Cardiac fibroblast (primary cell): ENCODE data around the gene PCBD1.
"Not testable (repeated sequence)": the region's sequence is repeated elsewhere in the genome, so short reads cannot be mapped to it uniquely, and the experiment has no call there.

Source experiments
- DNase-seq, 2 donors: peaks; one replicate each; pipeline versions ENCODE4 v3.0.0 to v3.0.0-alpha.2; 2010; ENCODE audit warnings: low read depth in 2 of 2
- H3K4me3 ChIP-seq, 2 donors: replicated peaks in 1 of 2; 1 replicate in 1 of 2; 2 replicates in 1 of 2; pipeline ENCODE4 v1.5.1; 2011; ENCODE audit warnings: low read depth in 2 of 2, low read length in 2 of 2, mild to moderate bottlenecking in 2 of 2, moderate library complexity in 1 of 2
- CTCF ChIP-seq: IDR thresholded peaks from one replicate; pipeline ENCODE4 v1.5.1; 2011; ENCODE audit warnings: low read depth, mild to moderate bottlenecking, low read length, inconsistent platforms

Gene PCBD1

DNA sequence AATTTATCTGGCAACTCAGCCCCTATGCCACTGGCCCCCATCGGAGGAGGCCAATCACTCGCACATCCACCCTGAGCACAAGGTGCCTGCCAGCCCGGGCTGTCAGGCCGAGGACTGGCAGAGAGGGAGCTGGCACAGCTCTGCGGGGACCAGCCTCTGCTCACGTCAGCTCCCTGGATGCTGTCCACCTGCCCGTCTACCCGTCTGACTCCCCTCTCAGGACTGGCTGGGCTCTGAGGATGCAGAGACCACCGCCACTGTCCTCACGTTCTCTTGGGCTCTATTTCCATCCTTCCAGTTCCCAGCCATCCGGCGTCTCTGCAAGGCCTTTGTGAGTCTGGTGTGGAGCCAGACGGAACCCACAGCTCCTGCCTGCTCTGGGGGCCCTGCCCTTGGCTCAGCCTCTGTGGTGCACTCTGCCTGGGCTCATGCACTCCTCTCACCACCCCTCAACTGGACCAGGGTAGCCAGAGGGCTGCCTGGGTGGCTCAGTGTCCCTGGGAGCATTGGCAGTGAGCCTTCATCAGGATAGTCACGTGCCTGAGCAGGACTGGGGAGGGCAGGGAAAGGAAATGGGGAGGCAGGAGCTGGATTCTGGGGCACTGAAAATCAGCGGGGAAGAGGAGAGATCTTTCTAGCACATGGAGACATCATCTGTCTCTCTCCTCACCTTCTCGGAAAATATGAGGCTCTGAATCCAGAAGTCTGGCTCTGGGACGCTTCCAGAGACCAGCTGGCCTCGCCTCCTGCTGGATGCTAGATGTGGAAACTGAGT, 38.0 kb upstream of the PCBD1 start:
- TF ChIP-seq CTCF: no peak
- no peak overlapping the region for H3K4me3 ChIP-seq
- DNase-seq: no peak

- no peak overlapping the region for H3K4me3 ChIP-seq
- peak; percentile 96 for TF ChIP-seq CTCF
- DNase-seq: peak; percentile 36 to 41
These were observed 37.2 kb upstream of the PCBD1 start for GRCh38 chr10:70925377-70926225.

GRCh38 chr10:70923696-70924095, 35.3 kb upstream of the PCBD1 start:
- no peak for DNase-seq
- no peak for TF ChIP-seq CTCF
- no peak overlapping the region for H3K4me3 ChIP-seq

- TF ChIP-seq CTCF: no peak
- DNase-seq: peak in 1 of 2 donors; percentile 29
- no peak overlapping the region for H3K4me3 ChIP-seq
These were observed 32.9 kb upstream of the PCBD1 start for GRCh38 chr10:70921285-70921684.

DNA sequence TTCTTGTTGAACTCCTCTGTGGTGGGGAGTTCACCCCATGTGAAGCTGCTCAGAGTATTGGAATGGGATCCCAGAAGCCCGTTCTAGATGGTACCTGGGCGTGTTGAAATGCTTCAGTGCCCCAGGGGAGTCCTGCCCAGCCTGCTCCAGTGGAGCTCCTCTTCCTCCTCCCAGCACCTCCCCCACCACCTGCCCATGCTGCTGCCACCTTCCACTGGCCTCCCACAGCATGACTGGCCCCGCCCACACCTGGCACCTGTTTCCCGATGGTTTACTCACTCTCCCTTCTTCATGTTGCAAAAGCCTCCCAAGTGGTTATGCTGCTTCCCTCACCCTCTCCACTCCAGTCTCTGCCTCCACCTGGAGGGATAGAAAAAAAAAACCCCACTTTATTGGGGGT, 32.2 kb upstream of the PCBD1 start:
- DNase-seq: no peak
- no peak overlapping the region for H3K4me3 ChIP-seq
- TF ChIP-seq CTCF: no peak

DNA sequence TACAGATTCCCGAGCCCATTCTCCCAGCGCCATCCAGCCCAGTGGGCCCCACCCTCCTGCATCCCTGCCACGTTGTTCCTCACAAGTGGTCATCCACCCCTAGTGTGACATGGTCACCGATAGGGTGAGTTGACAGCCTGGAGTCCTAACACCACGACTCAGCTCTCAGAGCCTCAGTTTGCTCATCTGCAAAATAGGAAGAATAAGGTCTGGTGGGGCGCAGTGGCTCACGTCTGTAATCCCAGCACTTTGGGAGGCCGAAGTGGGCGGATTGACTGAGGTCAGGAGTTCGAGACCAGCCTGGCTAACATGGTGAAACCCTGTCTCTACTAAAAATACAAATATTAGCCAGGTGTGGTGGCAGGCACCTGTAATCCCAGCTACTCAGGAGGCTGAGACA, 31.5 kb upstream of the PCBD1 start:
- DNase-seq, H3K4me3 ChIP-seq: not testable (repeated sequence)

DNA sequence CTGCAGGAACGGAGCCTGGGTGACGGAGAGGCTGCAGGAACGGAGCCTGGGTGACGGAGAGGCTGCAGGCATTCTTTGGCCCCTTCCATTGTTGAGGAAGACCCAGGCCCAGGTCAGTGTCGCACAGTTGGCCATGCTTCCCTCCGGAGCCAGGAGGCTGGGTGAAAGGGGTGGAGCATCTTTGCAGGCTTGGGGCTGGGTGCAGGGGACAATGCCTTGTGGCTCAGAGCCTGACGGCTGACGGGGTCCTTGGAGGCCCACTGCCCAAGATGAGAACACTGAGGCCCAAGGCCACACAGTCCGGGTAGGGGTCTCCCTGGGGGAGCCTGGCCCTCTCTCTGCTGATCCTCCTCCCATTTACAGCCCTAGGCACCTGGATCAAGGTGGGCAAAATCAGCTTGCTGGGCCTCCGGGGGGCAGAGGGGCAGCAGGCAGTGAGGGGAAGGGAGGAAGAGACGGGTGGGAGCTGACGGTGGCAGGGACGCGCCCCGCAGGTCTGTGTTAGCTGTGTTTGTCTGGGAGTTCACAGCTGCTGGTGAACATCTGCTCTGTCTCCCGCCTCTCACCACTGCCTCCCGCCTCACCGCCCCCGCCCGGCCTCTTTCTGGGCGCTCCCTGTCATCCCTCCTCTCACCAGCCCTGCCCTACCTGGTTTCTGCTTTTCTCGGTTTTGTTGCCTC, 30.6 kb upstream of the PCBD1 start:
- no peak overlapping the region for H3K4me3 ChIP-seq
- no peak for TF ChIP-seq CTCF
- no peak for DNase-seq
